ENCODE data around the gene RAB33A.

Gene RAB33A

DNA sequence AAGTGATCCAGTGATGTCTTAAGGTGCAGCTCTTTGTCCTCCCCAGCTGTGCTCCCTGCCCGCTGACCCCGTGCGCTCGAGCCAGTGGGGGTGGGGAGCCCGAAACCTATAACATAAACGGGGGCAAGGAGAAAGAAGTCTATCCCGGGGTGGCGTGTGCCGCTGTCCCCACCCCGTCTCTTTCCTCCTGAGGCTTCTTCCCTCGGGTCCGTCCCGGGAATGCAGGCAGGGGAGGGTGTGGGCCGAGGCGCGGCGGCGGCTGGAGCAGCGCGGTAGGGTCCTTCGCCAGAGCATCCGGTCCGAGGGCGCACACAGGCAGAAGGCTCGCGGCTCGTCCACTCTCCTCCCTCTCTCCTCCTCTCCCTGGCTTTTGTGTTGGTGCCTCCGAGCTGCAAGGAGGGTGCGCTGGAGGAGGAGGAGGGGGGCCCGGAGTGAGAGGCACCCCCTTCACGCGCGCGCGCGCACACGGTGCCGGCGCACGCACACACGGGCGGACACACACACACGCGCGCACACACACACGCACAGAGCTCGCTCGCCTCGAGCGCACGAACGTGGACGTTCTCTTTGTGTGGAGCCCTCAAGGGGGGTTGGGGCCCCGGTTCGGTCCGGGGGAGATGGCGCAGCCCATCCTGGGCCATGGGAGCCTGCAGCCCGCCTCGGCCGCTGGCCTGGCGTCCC lies at the start of gene RAB33A:
RAB33A (plus strand) TSS at position 517 of the 681 bp plus-strand sequence; CDS start at position 618, 101 bp downstream.
- DNase-seq: no peak

DNA sequence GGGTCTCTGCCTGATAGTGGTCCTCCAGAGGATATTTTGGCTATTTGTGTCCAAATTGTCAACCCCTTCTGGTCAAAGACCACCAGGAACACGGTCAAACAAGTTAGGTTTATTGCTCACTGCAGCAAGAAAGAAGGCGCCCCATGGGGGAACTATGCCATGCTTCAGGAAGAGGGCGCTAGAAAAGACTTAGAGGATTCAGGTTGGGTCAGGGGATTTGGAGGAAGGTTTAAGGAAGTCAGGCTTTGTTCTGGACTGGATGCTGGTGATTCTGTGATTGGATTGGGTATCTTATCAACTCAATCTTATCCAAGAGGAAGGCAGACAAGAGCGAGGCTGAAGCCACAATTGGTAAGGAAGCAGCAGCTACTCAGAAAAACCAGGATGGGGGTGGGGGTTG lies 47.2 kb upstream of the RAB33A start:
- DNase-seq: no peak

DNA sequence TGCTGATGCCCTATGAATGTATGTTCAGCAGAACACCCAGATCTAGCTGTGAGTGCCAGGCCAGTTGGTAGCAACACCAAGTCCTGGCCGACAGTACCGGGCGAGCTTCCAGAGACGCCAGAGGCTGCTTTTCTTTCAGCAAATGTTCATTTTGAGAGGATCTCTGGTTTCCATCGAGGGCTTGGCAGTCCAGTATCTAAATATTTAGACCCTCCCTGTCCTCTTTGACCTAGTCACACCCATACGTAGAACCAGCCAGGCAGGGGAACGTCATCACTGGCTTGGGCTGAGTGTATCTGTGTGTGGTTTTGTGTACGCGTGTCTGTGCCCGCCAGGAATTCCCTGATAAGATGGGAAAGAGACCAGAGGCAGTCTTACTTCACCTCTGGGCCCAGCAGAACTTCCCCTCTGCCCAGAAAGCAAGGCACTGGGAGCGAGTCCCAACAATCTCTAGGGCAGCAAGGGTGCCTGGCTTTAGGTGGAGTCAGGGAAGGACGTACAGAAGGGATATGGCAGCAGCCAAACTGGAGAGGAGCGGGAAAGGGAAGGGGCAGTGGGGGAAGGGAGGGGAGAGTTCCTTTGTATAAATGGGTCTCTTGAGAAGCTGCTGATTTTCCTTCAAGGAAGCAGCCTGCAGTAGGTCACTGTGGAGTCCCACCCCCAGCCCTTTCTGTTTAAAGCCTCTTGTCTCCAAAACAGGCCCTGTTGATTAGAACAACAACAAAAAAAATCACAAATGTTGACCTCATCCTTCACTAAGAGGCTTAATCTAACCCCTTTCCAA lies 46.5 kb upstream of the RAB33A start:
- no peak for DNase-seq

DNA sequence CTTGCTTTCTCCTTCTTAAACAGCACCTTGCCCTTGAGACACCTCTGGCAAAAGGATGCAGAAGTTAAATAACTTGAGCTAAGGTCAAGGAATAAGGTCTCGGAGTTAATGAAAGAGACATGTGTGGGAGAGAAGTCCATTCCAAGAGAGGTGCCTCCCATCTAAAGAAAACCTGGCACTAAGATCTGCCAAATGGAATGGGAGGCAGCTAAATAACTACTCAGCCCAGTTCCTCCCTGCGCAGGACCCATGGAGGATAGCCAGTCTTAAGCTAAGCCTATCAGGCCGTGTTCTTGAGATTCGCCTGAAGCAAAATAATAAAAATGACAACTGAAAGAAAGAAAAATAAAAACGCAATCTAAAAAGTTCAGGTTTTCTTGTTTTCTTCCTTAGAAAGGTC lies 40.8 kb upstream of the RAB33A start:
- no peak for DNase-seq

DNA sequence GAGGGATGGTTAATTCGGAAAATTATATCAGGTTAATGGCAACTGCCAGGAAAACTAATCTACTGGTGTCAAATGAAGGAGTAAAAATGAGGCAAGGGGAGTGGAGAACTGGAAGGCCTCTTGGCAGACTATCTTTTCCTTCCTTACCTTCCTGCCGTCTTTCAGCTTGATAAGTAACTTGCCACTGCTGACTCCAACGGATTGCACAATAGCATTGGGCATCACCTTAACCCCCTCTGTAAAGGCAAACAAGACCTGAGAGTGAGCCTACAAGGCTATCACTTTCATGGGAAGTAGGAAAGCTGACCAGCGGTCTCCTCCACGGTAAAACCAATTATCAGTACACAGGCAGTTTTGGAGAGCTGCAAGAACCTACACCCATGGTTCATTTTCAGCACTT lies 35.3 kb upstream of the RAB33A start:
- no peak for DNase-seq

DNA sequence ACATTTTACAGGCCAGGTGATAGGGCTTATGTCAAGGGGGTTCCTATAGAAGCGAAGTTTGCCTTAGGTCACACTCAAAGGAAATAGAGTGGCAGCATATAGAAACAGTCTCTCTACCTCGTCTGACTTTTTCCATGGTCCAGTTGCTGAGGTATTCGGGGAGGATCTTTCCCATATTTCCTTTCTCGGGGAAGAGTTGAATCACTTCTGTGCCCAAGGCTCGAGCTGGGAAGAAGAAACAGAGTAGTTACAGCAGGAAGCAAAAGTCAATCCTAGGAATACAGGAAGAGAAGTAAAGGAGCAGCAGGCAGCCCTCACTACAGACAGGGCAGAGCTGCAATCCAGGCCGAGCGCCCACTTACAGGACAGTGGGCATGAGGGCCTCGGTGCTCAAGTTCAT lies 34.8 kb upstream of the RAB33A start:
- no peak for DNase-seq

DNA sequence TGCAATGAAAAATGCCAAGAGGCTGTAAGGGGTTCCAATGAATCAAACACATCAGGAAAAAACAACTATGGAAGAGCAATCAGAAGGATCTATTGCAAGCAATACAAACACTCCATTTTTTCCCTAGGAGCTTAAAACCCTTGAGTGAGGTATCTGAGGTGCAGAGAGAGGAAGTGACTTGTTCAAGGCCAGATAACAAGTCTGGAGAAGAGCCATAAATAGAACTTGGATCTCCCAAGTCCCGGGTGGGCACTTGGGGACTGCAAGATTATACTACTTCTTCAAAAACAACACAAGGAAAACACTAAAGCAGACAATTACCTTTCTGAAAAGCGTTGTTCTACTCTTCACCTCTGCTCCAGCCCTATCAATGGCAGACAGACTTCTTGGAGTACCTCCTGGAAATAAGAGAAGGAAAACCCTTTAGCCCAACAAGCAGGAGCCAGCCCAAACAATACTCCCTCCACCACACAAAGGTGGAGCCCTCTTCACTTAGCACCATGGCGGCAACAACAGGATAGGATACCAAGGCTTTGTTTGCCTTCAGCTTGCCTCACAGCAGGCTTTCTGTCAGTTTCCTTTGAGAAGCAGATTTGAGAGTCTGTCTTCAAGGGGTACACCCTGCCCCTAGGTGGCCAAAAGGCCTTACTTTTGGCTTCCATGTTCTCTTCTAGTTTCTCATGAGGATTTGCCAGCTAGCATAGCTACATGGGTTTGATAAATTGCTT lies 32.1 kb upstream of the RAB33A start:
- no peak for DNase-seq

DNA sequence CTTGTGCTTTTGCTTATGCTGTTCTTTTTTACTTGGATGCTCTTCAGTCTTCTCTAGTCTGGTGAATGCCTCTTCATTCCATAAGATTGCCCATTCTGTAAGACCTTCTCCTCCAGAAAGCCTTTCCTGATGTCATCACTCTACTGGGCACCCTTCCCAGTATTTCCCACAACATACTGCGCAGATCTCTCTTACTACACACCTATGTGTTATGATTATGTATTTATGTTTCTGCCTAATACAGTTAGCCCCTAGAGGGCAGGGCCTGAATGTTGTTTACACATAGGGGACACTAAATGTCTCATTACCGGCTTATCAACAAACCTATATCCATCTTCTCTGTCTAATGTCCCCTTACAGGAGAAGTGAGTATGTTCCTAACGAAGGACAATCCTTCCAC lies 27.3 kb upstream of the RAB33A start:
- DNase-seq: no peak

DNA sequence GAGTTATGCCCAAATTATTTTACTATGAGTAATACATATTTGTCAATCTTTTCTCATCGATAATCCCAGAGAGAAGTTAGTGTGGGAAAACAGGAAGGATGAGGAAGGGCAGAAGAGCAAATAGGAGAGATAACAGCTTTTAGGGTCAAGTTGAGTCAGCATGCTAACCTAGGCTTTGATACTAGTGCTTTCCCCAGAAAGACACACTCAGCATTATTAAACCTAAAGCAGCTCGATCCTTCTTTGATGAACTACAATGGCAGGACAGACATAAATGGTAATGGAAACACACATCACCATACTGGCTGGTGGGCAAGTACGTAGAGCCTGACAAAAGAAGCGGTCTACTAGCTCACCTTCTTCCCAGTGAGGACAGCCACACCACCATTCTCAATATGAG lies 26.6 kb upstream of the RAB33A start:
- no peak for DNase-seq

DNA sequence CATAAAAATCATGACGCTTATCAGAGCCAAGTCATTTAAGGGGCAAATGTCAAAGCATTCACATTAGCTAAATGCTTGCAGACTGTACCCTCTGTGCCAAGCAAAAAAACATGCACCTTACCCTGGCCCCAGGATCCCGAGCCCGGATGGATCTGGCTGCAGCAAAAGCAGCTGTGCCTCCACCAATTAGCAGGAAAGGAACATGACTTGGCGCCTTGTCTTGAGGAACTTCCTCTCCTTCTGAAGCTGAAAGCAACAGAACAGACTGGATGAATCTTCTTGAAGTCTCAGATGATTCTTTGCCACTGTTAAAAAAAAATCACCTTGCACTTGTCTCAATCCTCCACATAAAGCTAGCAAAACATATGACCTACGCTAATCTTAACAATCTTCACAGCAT lies 24.1 kb upstream of the RAB33A start:
- no peak for DNase-seq

DNA sequence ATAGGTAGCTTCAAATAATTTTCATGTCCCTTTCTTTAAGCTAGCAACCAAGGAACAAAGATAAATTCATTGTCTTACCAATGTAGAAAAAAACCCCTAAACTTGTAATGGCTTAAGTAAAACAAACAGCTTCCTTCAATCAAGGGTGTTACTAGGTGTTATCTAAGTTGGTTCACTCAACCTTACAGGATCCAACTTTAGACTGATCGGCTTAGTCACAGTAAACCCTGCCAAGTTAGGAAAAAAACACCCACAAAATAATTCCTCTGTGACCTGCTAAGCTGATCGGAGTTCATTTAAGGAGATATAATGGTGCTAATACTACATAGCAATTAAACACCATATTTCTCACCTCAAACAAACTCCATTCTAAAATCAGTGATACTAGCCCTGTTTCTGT lies 16.2 kb upstream of the RAB33A start:
- no peak for DNase-seq

DNA sequence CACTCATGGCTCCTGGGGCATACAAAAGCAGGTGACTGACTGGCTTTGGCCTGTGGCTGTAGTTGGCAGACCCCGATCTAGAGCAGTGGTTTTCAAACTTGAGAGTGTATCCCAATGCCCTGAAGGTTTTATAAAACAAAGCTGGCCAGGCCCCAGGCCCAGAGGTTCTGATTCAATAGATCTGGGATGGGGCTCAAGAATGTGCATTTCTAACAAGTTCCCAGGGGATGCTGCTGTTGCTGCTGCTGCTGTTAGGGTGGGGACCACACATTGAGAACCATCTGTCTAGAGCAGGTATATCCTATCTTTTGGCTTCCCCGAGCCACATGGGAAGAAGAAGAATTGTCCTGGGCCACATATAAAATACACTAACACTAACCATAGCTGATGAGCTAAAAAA lies 13.5 kb upstream of the RAB33A start:
- no peak for DNase-seq

DNA sequence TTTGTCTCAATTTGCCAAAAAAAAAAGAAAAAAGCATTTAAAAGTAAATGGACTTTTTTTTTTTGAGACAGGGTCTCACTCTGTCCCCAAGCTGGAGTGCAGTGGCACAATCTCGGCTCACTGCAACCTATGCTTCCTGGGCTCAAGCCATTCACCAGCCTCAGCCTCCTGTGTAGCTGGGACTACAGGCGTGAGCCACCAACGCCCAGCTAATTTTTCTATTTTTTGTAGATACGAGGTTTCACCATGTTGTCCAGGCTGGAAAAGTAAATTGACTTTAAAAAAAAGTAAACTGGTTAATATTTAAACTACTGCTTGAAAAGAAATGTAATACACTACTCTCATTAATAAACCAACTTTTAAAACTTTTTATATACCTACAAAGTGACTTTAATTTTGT lies 12.0 kb upstream of the RAB33A start:
- DNase-seq: no peak

DNA sequence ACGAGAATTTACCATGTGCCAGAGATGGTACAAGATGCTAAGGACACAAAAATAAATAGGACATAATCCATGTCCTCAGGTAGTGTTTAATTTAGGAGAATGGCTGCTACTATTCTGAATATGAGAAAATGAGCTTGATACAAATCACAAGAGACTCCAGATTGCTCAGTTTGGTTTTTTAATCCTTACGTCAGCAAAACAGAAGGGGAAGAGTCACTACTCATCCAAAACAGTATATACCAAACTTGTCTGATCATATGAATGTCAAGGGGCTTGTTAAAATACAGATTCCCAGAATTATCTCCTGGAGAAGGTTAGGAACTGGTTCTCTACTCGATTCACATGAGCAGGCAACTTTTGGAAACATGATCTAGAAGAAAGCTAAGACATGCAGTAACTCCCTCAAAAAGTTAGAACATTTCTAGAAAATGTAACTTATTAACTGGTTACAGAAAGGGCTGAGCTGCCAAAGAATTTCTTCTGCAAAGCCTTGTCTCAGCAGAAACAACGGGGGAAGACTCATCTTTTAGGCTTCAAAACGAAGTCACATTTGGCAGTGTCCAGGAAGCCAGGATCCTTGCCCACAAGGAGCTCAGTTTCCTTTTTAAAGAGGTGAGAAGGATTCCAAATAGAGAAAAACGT lies 9.5 kb upstream of the RAB33A start:
- no peak for DNase-seq

DNA sequence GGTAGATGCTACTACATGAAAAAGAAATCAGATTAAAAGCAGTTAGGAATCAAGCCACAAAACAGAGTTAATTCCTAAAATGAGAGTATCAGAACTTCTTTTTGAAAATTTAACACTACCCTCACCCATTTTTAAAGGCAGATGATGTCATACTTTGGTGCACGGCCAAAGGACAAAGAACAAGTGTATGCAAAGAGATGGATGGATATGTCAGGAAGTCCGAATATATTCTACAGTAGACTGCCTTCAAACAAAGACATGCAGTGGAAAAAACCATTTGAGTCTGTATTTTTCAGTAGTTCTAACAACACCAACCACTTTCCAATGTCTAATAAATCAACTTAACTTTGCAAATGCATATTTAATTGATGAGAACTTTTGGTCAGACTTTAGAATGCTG lies 8.4 kb upstream of the RAB33A start:
- no peak for DNase-seq

DNA sequence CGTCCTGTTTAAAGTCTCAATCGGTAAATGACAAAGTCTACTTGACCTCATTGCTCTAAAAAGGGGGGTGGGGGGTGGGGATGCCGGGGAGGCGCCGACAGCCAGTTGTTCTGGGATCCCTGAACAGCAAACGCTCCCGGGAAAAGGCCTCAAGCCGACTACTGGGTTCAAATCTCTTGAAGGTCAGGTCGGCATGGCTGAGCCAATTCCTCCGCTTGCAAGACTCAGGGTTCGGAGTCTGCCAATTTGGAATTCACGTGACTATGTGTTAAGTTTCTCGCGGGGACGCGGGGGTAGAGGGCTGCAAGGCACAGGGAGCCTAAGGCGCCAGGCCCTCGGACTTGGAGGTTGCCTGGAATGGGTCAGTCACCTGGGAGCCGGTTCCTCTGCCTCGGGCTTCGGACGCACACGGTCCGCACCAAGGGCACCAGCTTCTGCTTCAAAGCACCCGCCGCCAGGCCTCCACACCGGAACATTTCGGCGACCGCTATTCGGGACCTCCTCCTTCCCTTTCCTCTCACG lies 6.5 kb upstream of the RAB33A start:
- DNase-seq: no peak

DNA sequence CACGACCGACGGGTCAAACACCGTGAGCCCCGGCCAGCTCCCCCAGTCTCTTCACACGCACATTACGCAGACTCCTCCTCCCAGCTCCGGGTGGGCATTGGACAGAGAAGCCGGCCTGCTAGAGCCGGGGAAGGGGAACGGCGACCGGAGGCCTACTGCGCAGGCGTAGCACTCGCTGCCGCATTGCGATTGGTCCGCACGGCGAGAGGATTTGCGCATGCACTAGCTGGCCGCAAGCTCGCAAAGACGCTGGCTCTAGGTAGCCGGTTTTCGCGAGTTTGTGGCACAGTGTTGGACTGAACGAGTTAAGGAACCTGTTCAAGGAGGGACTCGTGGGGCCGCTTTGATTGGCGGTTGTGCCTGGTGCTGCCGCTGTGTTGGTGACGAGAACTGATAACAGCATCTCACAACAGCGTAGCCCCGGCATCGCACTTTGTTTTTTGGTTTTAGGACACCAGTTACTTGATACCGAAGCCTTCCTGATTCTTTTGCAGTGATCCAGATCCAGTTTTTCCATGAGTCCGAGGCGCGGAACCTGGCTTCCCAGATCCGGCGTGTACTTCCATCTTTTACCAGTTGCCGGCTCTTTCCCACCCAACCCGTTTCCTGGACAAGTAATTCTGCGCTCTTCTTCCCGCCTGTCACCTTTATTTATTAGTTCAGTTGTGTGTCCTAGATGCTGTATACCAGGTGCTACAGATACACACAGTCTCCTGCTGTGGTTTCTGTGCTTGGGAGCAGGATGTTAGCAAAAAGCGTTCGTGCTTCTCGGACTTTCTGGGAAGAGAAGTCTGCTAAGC lies 5.9 kb upstream of the RAB33A start, which contains the start of gene AIFM1:
AIFM1 (minus strand) TSS at position 139 of the 800 bp plus-strand sequence. CDS start 185 bp downstream, outside the sequence.
- DNase-seq: peak; percentile 68

DNA sequence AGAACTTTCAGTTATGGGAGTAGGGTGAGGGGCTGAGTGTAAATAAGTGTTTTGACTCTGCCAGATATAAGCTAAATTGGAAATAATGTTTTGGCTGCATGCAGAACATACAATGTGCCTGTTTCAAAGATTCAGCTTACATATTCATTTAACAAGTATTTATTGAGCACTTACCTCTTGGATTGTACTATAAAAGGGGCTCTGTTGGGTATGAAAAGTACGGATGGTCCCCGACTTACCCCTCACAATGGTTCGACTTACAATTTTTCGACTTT lies 5.3 kb upstream of the RAB33A start:
- DNase-seq: no peak

DNA sequence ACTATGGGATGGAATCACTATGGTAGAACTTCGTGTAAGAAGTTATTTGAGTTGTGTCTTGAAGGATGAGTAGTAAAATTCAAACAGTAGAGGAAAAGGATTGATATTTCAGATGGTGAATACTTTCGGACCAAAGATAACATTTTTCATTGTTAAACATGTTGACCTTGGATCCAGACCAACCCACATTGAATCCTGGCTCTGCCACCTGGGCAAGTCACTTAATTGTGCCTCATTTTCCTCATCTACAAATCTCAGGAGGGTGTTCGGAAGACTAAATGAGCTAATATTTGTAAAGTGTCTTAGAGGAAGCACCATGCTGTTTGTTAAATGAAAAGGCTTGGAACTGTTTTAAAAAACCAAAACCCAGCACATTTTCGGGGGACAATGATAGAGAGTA lies 4.7 kb upstream of the RAB33A start:
- no peak for DNase-seq

DNA sequence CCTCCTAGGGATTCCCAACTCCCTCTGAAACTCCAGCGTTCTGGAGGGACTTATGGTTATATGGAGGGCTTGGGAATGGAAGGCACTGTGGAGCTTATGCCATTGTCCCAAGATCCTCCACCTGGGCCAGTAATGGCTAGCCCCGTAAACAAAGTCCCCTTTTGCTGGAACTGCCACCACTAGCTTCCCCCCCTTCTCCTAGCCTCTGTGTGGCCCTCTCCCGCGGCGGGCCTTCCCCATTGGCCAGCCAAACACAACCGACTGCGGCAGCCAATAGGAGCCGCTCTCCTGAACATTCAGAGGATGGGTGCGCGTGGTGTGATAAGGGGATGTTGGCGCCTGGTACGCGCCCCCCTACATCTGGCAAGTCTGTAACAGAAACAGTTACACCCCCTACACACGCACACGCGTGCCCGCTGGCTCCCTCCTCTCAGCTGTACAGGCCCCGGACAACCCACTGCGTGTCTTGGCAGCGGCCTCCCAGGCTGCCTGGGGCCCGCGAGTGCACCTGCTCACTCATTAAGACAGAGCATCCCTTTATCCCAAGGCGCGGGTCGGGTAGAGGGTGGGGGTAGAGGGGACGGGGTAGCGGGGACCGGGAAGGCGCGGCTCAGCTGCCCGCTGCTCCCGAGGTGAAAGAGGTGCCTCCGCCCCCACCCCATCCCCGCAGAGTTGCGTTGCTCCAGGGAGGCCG lies 863 bp upstream of the RAB33A start:
- DNase-seq: no peak

DNA sequence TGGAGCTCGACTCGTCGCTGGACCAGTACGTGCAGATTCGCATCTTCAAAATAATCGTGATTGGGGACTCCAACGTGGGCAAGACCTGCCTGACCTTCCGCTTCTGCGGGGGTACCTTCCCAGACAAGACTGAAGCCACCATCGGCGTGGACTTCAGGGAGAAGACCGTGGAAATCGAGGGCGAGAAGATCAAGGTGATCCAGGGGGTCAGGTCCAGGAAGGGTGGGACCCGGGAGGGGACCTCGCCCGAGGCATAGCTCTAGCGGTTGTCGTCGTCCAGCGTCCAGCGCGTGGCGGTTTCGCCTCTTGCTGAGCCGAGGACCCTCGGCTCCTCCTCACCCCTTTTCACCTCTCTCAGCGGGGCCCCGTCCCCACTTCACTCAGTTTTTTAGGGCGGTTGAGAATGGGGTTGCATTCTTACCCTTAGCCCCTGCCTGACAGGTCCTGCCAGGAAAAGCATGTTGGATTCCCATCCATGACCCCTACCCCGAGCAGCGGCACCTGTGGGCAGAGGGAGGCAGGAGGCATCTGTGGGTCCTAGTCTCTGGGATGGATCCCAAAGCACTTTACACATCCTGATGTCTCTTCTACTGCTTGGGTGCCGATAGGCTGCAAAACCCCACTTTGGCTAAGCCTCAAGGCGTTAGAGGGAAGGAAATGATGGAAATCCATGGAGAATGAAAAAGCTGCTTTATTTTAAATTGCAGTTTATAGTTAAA lies 524 bp downstream of the RAB33A start:
- no peak for DNase-seq
